Heart left ventricle (tissue), 13 donors: ENCODE measurements around the gene RFXAP.

Source experiments
- CTCF ChIP-seq, 12 donors: fragments of 200-600 bp; sonication (generic) in 4 of 12; IDR thresholded peaks; one replicate each; pipeline versions ENCODE4 v1.5.0 to v1.8.0; 2018 to 2022; ENCODE audit warnings: antibody characterized with exemption in 12 of 12, mild to moderate bottlenecking in 5 of 12
- POLR2A ChIP-seq, 2 donors: fragments of 450-650 bp; IDR thresholded peaks; one replicate each; pipeline ENCODE4 v1.6.1; 2017; ENCODE audit warnings: antibody characterized with exemption in 2 of 2, mild to moderate bottlenecking in 2 of 2, moderate library complexity in 2 of 2
- donor health status: ischemic (EF 13 %, LVEDD 7.1; RV severe dilation, severe dysfunction).
- donor health status: DM: no; HTN: yes; CAD: no.
- donor health status: DM: no; HTN: no; CAD: no.
- donor health status: ischemic (EF 25% LVEDD 6.9; RV normal size, moderate dysfunction).
- donor health status: ischemic (EF 25% LVEDD 5.7; RV mildly dilated, moderate dysfunction).
- donor health status: ischemic (EF 35%, LVEDD 5.7; RV mildly dilated, moderate dysfunction).
- donor health status: nonischemic (EF 11% LVEDD 7.7; RV severe dilation, severe dysfunction).
- donor health status: DM: yes; HTN: yes; CAD: no.
- donor health status: PGD.
- donor health status: ischemic (EF 29% LVEDD 5.4; RV normal size, mild dysfunction).
- donor health status: nonischemic (EF 23%, LVEDD 6.1; RV moderate dilation, normal function).

- no peak for TF ChIP-seq CTCF (IDR thresholded peaks at IDR 0.05)
- TF ChIP-seq POLR2A (IDR thresholded peaks at IDR 0.05), result no peak
These were observed 822 bp upstream of the RFXAP start for GRCh38 chr13:36817996-36818803.
